GM19452 (cell line): ENCODE data around the gene GLIS2.

Experiments used
- ATAC-seq: cut with Tn5 transposase; IDR thresholded peaks from one replicate; pipeline ENCODE4 v1.9.1; 2021; ENCODE audit not compliant: unreplicated experiment

Gene GLIS2

DNA sequence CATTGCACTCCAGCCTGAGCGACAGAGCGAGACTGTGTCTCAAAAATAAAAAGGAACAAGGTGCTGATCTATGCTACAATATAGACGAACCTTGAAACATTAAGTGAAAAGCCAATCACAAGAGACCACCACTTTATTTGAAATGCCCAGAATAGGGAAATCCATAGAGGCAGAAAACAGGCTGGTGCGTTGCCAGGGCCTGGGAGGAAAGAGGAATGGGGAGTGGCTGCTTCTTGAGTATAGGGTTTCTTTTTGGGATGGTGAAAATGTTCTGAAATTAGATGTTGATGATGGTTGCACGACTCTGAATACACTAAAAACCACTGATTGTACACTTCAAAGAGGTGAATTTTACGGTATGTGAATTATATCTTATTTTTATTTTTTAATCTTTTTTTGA lies 20.3 kb upstream of the GLIS2 start:
- ATAC-seq, result no peak

DNA sequence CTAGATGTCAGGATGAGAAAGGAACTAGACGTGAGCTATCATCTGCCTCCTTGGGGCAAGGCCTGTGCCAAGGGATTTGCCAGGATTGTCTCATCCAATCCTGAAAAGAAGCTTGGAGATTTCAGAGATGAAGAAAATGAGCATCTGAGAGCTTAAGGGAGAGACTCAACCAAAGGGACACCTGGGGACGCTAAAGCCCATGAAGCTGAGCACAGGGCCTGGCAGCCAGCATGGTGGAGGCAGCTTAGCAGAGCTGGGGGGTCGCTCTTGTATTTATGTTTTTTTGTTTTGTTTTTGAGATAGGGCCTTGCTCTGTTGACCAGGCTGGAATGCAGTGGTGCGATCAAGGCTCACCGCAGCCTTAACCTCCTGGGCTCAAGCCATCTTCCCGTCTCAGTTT lies 18.4 kb upstream of the GLIS2 start:
- ATAC-seq, result no peak

DNA sequence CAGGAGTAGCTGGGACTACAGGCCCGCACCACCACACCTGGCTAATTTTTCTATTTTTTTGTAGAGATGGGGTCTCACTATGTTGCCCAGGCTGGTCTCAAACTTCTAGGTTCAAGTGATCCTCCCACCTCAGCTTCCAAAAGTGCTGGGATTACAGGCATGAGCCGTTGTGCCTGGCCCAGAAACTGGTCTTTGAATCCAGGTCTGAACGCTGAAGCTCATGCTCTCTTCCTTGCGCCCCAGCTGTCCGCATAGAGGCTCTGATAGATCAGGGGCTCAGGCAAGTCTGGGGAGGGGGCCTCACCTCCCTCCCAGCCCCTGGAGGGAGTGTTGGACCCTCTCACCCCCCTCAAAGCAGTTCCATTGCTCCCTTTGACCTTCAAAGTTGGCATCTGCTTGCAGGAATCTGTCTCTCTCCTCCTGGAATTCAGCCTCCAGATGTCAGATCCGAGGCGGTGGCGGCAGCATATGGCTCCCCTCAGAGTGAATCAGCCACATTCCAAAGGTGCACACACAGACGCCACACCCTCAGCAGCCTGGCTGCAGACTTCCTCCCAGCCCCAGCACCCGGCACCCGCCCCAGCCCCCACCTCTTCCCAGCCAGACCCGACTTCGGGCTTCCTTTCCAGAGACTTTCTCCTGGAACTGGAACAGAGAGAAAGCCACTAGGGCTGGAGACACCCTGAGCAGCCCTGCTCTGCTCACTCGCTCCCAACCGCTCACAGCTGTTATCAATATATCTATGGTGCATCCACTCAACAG lies 16.9 kb upstream of the GLIS2 start:
- no peak for ATAC-seq

- ATAC-seq, result no peak
These were observed 14.7 kb upstream of the GLIS2 start for GRCh38 chr16:4301177-4301576.

GRCh38 chr16:4301968-4302367 lies 13.9 kb upstream of the GLIS2 start:
- no peak for ATAC-seq

GRCh38 chr16:4303973-4304372 lies 11.9 kb upstream of the GLIS2 start:
- no peak for ATAC-seq

DNA sequence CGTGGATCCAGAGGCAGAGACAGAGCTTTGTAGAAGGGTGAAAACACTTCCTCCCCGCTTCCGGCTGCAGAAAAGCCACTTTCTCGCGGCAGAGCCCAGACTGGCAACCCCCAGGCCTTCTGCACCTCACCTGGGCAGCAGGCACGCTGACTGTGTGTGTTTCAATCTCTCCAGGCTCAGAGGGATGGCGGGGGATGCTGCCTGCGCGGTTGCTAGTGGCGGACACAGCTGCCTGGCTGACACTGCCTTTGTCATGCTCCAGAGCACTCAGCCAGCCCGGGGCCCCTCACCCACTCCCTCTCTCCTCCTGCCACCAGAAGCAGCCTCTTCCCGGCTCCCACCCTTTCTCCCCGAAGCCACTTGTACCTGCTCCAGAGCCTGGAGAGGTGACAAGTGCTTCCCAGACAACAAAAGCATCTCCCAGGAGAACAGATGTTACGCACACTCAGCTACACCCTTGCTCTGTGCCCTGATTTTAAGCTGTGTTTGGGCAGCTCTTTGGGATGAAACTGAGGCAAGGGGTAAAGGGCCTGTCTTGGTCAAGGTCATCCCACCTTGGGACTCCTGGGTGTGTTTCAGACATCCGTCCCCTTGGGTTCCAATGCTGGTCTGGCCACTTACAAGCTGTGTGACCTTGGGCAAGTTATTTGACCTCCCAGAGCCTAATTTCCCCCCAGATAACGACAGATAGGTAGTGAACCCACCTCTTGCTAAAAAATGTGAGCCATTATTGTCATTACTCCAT lies 9.2 kb upstream of the GLIS2 start:
- ATAC-seq, result no peak

GRCh38 chr16:4307215-4308037 lies 8.4 kb upstream of the GLIS2 start:
- peak; percentile 91 for ATAC-seq

- no peak for ATAC-seq
These were observed 6.6 kb upstream of the GLIS2 start for GRCh38 chr16:4309102-4309832.

GRCh38 chr16:4309833-4310266 lies 6.0 kb upstream of the GLIS2 start:
- ATAC-seq, result no peak

- peak; percentile 39 for ATAC-seq
These were observed 2.0 kb upstream of the GLIS2 start for GRCh38 chr16:4313563-4314531.

DNA sequence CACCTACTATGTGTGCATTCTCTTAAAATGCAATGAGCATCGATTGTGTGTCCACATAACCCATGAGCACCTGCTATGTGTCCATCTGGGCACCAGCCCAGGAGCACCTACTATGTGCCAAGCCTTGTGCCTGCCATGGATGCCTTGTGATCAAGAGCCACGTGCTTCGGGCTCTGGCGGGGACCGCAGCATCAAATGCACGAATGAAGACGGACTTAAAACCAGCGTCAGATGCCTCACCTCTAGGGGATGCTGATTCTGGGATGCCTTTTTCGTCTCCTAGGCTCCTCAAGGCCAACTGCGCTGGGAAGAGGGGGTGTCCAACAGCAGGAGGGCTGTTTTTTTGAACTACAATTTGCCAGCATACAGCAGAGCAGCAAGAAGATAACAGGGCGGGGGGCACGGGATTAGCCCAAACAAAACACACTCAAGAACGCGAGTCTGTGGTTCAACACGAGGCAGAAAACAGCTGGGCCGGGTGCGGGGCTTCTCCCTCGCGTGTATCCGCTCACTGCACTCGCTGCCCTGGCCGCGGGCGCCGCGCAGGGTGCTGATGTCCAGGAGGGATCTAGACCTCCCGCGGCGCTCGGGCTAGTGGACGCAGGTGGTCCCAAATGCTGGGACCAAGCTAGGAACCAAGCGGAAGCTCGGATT lies 1.2 kb upstream of the GLIS2 start:
- no peak for ATAC-seq

GRCh38 chr16:4316108-4316863 lies 419 bp downstream of the GLIS2 start:
- ATAC-seq, result no peak

DNA sequence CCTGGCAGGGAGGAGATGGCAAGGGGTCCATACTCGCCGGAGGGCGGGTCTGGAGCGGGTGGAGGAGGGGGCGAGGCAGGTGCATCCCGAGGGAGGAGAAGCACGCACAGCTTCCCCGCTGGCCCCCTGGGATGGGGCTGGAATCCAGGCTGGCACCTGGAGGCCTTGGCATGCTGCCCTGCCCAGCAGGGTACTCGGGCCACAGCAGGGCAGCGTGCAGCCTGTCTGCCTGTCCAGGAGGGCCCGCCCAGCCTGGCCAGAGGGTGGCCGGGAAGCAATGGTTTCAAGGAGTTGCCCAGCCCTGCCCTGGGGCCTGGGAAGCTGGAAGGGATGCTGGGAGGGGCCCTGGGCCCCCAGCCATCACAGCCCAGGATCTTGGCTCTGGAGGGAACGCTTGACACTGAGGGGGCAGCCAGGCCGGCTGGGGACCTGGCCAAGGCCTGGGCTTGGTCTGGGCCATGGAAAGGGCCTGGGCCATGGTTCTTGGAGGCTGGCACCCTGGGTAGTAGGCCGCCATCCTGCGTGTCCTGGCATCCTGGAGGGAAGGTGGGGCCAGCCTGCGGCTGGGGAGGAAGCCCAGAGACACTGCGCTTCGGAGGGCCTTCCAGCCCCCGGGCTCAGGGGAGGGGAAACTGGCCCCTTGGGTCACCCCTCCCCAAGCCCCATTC lies 1.1 kb downstream of the GLIS2 start:
- no peak for ATAC-seq

- no peak for ATAC-seq
These were observed 1.9 kb downstream of the GLIS2 start for GRCh38 chr16:4317532-4318450.

GRCh38 chr16:4318451-4318910 lies 2.6 kb downstream of the GLIS2 start:
- ATAC-seq, result no peak

DNA sequence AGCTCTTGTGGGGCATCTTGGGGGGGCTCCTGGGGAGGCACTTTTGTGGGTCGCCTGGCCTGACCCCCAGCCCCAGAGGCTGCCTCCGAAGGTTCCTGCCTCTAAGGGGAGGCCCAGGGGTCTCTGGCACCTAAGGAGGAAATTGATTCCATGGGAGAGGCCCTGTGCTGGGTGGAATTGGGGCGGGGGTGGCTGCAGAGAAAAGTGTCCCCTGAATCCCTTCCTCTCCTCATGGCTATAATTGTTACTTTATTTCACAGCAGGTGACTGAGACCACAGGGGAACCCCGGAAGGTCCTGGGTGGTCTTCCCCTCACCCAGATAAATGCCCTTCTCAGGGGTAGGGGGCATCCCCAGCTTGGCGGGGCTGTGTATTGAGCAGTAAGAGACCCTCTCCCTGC lies 3.1 kb downstream of the GLIS2 start:
- no peak for ATAC-seq
